Measurements from ENCODE around the gene GUK1.
A peak's percentile ranks its signal among the peaks of the same experiment; 100 is the strongest.
"Not testable (repeated sequence)": the region's sequence is repeated elsewhere in the genome, so short reads cannot be mapped to it uniquely, and the experiment has no call there.

Gene GUK1

GRCh38 chr1:228104526-228105269 is 35.4 kb upstream of the GUK1 start:
- no peak for DNase-seq (ENCODE audit: low read depth, low spot score)

DNA sequence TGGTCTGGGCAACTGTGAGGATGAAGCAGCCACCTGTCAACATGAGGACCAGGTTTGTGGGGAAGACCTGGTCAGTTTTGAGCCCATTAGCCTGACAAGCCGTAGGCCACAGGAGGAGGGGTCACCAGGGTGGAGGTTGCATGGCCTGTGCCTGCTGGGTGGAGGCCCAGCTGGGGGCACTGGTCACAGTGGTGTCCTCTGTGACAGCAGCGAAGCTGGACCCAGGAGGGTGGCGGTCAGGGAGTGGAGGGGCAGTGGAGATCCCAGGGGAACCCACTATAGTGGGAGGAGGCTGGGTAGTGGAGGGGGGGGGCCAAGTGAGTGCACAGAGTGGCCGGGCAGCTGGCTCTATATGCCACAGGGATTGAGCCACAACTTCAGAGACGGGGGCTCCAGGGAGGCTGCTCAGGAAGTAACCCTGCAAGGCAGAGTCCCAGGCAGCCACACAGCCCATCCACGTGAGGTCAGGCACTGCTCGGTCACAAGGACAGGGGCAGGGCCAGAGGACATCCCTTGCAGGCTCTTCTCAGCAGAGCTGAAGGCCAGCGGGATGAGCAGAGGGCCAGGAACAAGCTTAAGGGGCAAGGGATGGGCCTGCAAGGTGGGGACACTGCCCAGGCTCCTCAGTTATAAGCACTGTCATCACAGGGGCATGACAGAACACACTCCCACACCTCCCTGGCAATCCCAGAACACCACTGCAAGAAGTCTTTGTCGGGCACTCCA is 34.6 kb upstream of the GUK1 start:
- DNase-seq (ENCODE audit: low read depth, low spot score): no peak

DNA sequence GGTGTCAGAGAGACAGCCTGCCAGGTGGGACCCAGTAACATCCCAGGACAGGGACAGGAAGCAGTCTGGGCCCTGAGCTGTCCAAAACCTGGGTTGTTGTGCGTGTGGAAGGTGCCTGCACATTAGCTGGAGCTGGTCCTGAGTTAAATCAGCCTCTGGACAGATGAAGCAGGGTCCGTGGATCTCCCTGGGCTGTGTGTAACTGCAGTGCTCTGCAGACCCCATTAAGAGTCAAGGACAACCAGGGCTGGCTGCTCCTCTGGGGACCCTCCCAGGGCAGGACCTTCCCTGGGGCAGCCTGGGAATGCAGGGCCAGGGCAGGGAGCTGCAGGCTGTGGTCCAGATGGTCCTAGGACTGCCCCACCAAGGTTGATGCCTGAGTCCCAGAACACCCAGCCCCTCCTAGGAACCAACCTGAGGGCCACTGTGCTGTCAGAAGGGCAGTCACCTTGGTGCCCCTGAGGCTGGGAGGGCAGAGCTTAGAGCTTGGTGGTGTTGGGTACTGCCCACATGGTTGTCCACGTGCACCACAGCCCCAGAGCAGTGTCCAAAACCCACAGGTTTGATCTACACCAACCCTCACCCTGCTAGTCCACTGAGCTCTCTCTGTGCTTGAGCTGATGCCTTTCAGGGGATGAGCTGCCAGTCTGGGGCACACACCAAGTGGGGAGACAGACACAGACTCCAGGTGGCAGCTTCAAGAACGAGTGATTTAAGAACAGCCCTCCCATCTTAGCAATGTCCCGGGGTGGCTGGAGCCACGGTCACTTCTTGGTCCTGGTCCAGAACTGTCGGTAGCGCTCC is 33.9 kb upstream of the GUK1 start:
- no peak for DNase-seq (ENCODE audit: low read depth, low spot score)

GRCh38 chr1:228106800-228107054 is 33.4 kb upstream of the GUK1 start:
- no peak for DNase-seq (ENCODE audit: low read depth, low spot score)

GRCh38 chr1:228107636-228108035 is 32.4 kb upstream of the GUK1 start:
- no peak for DNase-seq (ENCODE audit: low read depth, low spot score)

DNA sequence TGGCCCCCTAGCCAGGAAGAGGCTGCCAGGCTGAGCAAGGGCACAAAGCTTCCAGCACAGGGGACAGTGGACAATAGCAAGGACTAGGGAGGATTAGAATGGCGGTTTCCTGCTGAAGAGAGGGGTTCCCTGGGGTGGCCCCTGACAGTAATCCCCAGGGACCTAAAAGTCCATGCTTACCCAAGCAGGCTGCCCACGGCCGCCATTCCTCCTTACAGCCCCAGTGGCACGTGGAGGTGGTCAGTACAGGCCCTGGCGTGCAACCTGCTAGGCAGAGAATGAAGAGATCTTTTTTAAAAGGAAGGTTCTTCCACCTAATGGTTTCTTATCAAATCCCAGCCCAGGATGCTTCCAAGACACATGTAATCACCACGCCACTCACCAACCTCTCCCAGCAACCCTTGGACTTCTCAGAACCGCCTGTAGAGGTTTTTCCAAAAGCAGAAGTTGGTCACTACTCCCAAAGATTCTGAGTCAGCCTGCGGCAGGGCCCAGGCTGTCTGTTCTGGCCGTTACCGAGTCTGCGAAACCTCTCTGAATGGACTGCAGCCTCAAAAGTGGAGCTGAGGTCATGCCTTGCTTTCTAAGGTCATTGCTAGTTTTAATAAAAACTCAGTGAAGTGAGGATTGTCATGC is 31.9 kb upstream of the GUK1 start:
- DNase-seq (ENCODE audit: low read depth, low spot score): no peak

- DNase-seq (ENCODE audit: low read depth, low spot score): no peak
These were observed 31.4 kb upstream of the GUK1 start for GRCh38 chr1:228108742-228109072.

GRCh38 chr1:228109073-228109961 is 30.8 kb upstream of the GUK1 start, which contains the start of gene MRPL55:
Gene MRPL55, minus strand, starts transcription at chr1:228109299. Its CDS starts 1,039 bp downstream, at chr1:228108260.
- peak; percentile 85 for DNase-seq (ENCODE audit: low read depth, low spot score)

GRCh38 chr1:228109962-228110488 is 30.1 kb upstream of the GUK1 start:
- no peak for DNase-seq (ENCODE audit: low read depth, low spot score)

DNA sequence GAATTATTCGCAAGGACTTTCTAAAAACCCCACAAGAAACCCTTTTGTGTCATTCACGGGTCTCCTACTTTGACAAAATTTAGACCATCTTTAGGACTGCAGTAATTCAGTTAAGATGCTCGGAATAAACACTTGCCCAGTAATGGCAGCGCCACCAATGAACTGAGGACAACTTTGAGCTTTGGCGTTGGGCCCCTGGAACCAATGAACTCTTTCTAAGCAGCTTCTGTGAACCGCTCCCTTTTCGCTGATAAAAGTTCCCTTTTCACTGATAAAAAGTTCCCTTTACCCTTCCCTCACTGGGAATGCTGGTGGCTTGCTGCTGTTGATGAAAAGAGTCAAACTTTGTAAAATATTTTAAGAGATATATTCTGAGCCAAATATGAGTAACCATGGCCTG is 29.5 kb upstream of the GUK1 start:
- DNase-seq (ENCODE audit: low read depth, low spot score): no peak

- DNase-seq (ENCODE audit: low read depth, low spot score): not testable (repeated sequence)
These were observed 28.8 kb upstream of the GUK1 start for GRCh38 chr1:228111315-228111714.

GRCh38 chr1:228112167-228112566 is 27.9 kb upstream of the GUK1 start:
- no peak for DNase-seq (ENCODE audit: low read depth, low spot score)

DNA sequence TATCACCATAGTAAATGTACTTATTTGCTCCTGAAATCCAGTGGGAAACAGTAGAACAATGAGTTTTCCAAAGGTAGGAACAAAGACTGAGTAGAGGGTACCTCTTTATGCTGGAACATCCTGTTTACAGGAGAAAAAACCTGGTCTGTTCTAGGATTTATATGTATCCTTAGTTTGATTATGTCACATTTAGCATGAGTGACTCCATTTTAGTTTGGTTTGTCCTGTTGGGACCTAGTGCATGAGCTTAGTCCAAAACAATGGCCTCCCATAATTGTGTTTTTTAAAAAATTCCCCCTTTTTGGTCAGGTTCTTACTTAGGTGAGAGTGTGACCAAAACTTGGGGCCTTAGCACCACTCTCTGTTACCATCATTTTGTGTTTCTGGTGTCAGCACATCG is 27.5 kb upstream of the GUK1 start:
- DNase-seq (ENCODE audit: low read depth, low spot score): no peak

- DNase-seq (ENCODE audit: low read depth, low spot score): no peak
These were observed 25.3 kb upstream of the GUK1 start for GRCh38 chr1:228114827-228115226.

- no peak for DNase-seq (ENCODE audit: low read depth, low spot score)
These were observed 22.7 kb upstream of the GUK1 start for GRCh38 chr1:228117335-228117734.

DNA sequence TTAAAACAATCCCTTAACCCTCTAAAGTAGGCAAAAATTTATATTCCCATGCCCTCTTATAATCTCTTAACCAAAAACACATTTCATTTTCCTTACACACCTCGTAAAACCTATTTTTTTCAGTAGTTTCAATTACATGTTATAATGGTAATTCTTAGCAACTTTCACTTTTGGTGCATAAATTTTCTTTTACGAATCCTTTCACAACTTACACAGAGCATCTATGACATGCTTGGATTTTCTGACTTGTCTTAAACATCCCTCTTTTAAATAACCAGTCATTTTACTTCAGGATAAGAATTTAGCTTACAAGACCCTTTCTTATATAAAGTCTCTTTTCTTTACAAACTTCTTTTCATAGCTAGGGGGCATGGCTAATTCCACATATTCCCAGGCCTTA is 22.0 kb upstream of the GUK1 start:
- DNase-seq (ENCODE audit: low read depth, low spot score): no peak

- no peak for DNase-seq (ENCODE audit: low read depth, low spot score)
These were observed 19.7 kb upstream of the GUK1 start for GRCh38 chr1:228120351-228120750.

GRCh38 chr1:228120857-228121489 is 19.1 kb upstream of the GUK1 start:
- DNase-seq (ENCODE audit: low read depth, low spot score): no peak

GRCh38 chr1:228122921-228123441 is 17.1 kb upstream of the GUK1 start:
- DNase-seq (ENCODE audit: low read depth, low spot score): no peak

GRCh38 chr1:228123505-228123904 is 16.6 kb upstream of the GUK1 start:
- DNase-seq (ENCODE audit: low read depth, low spot score): no peak

All from brain pericyte (primary cell).